Body of pancreas (tissue), 4 donors: ENCODE measurements around the gene GNG14.

Experiments used
- CTCF ChIP-seq, 7 experiments: fragments of 450-650 bp in 4 of 7; fragments of 200-600 bp in 3 of 7; sonication (generic) in 3 of 7; IDR thresholded peaks; one replicate each; pipeline ENCODE4 v1.5.1; 2016 to 2019; ENCODE audit warnings: antibody characterized with exemption in 7 of 7
- POLR2A ChIP-seq, 3 donors: fragments of 450-650 bp; IDR thresholded peaks; one replicate each; pipeline ENCODE4 v1.6.1; 2016; ENCODE audit warnings: antibody characterized with exemption in 3 of 3, mild to moderate bottlenecking in 2 of 3

DNA sequence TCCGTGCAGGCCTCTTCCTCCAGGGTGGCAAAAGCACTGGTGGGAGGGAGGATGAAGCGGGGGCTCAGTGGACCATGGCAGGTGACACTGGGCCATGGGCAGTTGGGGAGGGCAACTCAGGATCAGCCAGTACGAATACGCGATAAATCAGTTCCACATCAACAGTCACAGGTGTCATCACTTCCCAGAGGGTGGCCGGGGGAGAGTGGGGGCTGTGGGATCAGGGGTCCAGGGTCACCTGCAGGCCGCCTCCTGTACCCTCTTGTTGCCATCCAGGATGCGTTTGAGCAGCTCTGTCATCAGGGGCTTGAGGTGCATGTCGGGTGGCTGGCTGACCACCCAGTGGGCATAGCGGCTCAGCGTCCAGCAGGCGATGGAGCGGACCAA lies 18.5 kb downstream of the GNG14 start:
- TF ChIP-seq CTCF (IDR thresholded peaks at IDR 0.05) (no peak), POLR2A (IDR thresholded peaks at IDR 0.05) (no peak)
